Measurements from ENCODE around the gene MPPED1. TPM values are rescaled to one million over a fixed set of nuclear protein-coding genes. Genes with fewer than 3 reads are reported as not detected.

Gene MPPED1
- total RNA-seq, 6 donors from 2014 or later, result not detected

DNA sequence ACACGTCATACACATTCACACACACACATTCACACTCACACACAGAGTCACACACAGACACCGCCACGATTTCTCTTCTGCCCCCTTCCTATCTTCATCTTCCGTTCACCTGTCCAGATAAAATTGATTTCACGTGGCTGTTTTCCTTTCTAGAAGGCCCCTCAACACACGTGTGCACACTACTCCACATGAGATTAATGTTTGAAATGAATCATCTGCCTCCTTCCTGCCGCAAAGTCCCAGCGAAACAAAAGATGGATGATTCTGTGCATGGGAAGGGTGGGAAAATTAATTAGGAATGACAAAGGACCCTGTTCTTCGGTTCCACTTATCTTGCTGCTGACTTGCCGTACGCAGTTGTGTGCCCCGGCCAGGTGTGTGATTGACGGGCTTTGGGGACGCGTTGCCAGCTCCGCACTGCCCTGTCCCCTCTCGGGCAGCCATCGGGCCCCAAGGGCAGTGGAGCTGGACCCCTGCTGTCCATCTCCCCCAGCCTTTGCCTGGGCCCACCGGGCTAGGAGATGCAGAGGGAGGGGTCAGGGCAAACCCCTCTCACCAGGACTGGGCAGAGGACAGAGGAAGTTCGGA, 73.8 kb downstream of the MPPED1 start:
- Histone ChIP-seq H3K9me3 (no peaks in the 10 kb centered on the region), H3K4me3 (no peak overlapping the region), H3K4me1 (peaks cover 0 to 4% (median 0%) of the 10 kb centered on the region in 4 donors), H3K27ac (no peak overlapping the region), H3K27me3 (no peaks in the 10 kb centered on the region), H3K36me3 (no peaks in the 10 kb centered on the region)
- DNase-seq (peak in 1 of 2 donors; percentile 59), ATAC-seq (ENCODE audit: low FRiP score in 2 of 2) (no peak)
- no peak for TF ChIP-seq POLR2AphosphoS5 (IDR thresholded peaks at IDR 0.05)
- TF ChIP-seq, protein P1, sequence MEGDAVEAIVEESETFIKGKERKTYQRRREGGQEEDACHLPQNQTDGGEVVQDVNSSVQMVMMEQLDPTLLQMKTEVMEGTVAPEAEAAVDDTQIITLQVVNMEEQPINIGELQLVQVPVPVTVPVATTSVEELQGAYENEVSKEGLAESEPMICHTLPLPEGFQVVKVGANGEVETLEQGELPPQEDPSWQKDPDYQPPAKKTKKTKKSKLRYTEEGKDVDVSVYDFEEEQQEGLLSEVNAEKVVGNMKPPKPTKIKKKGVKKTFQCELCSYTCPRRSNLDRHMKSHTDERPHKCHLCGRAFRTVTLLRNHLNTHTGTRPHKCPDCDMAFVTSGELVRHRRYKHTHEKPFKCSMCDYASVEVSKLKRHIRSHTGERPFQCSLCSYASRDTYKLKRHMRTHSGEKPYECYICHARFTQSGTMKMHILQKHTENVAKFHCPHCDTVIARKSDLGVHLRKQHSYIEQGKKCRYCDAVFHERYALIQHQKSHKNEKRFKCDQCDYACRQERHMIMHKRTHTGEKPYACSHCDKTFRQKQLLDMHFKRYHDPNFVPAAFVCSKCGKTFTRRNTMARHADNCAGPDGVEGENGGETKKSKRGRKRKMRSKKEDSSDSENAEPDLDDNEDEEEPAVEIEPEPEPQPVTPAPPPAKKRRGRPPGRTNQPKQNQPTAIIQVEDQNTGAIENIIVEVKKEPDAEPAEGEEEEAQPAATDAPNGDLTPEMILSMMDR (IDR thresholded peaks at IDR 0.05), result no peak
- TF ChIP-seq POLR2A (IDR thresholded peaks at IDR 0.05), result no peak
- no peak for TF ChIP-seq EP300 (IDR thresholded peaks at IDR 0.05)
- 67 to 76% methylated on average over 17 to 20 of the region's 20 CpGs for WGBS, 2 donors

DNA sequence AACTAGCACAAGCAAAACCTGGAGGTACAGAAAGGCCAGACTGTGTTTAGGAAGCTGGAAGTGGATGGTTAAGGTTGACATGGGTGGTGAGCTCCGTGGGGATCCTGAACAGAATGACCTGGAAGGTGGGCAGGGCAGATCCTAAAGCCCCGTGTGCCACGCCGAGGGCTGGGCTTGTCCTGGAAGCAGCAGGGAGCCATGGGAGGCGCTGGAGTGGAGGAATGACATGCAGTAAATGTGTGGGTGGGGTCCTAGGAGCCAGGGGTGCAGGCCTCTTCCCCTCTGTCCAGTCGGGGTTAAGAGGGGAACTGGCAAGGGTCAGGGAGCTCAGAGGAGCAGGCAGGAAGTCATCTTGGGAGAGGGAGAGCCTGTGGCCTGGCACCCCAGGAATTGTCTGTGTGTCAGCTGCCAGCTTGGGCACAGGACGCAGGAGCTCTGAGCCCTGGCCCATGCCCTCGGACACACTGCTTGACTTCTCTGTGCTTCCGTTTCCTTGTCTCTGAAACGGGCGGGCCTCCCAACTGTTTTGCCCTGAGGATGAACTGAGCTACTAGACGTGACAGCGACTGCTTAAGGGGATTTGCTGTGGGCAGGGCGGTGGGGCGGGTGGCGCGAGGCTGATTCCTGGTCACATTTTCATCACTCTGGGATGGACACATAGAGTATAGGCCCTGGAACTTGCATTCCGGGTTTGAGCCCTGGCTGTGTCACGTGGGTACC, 75.7 kb downstream of the MPPED1 start:
- no peaks in the 10 kb centered on the region for H3K27me3 ChIP-seq
- ATAC-seq (ENCODE audit: low FRiP score in 2 of 2), result no peak
- 71 to 74% methylated on average over 17 to 19 of the region's 19 CpGs for WGBS, 2 donors

DNA sequence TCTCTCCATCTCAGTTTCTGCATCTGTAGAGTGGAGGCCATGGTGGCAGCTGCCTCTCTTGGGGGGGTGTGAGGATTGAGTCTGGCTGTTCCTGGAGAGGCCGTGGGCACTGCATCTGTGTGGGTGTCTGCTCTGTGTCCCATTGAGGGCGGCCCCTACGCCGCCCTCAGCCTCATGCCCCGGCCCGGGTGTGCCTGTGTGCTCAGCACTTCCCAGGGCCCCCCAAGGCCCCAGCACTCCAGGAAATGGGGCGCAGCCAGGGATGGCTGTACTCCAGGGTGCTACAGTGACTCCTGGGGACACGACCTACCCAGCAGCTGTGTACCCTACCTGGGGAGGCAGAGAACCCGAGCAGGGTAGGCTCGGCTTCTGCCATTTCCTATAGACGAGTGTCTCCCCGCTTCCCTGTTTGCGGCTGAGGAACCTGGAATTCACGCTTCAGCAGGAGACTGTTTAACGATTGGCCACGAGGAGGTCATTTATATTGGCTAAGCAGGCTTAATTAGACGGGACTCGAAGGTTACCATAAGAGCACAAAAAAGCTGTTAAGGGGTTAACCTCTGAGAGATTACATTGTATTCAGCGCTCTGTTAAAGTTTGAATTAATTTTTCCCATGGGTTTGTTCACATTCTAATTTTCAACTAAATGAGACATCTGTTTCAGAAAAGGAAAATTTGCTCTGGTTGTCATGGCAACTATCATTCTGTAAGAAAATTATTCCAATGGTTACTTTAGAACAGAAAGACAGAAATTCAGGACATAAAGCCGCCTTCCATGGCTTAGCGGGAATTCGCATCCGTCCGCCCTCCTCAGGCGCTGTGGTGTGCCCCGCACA, 76.4 kb downstream of the MPPED1 start:
- Histone ChIP-seq H3K27ac (no peak overlapping the region), H3K9me3 (no peaks in the 10 kb centered on the region), H3K4me1 (no peaks in the 10 kb centered on the region), H3K36me3 (no peaks in the 10 kb centered on the region), H3K27me3 (no peaks in the 10 kb centered on the region), H3K4me3 (no peak overlapping the region)
- TF ChIP-seq, protein P1 (IDR thresholded peaks at IDR 0.05), result no peak
- TF ChIP-seq POLR2AphosphoS5 (IDR thresholded peaks at IDR 0.05), result no peak
- no peak for TF ChIP-seq EP300 (IDR thresholded peaks at IDR 0.05)
- TF ChIP-seq POLR2A (IDR thresholded peaks at IDR 0.05), result no peak
- 60 to 65% methylated on average over 17 to 24 of the region's 26 CpGs for WGBS, 2 donors
- ATAC-seq (ENCODE audit: low FRiP score in 2 of 2) (no peak), DNase-seq (no peak)

More for the DNA sequence above, 75.7 kb downstream of the MPPED1 start:
- TF ChIP-seq, protein P1 (IDR thresholded peaks at IDR 0.05), result no peak
- TF ChIP-seq POLR2A (IDR thresholded peaks at IDR 0.05) (no peak), POLR2AphosphoS5 (IDR thresholded peaks at IDR 0.05) (no peak), EP300 (IDR thresholded peaks at IDR 0.05) (no peak)
- no peak overlapping the region for H3K27ac ChIP-seq
- H3K9me3 ChIP-seq, result no peaks in the 10 kb centered on the region
- no peaks in the 10 kb centered on the region for H3K36me3 ChIP-seq
- no peaks in the 10 kb centered on the region for H3K4me1 ChIP-seq
- H3K4me3 ChIP-seq, result no peak overlapping the region
- DNase-seq, result no peak

DNA sequence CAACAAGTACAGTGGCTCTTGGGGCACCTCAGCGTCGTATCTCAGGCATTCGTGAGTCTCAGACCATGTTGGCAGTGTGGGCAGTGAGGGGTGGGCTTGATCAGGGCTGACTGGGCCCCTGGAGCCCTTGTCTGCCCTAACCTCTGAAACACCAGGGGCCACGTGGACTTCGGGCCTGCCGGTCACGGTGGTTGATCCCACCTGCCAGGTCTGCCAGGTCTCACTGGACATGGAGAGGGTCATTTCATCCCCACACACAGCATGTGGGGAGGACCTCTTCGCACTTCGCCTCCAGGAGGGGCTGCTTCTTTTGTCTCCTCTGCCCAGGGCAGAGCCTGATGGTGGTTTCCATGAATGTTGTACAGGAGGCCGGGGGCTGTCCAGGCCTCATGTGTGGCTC, 77.1 kb downstream of the MPPED1 start:
- H3K27me3 ChIP-seq, result no peaks in the 10 kb centered on the region
- no peak overlapping the region for H3K27ac ChIP-seq

More for the DNA sequence above, 77.1 kb downstream of the MPPED1 start:
- no peaks in the 10 kb centered on the region for H3K9me3 ChIP-seq
- DNase-seq, result no peak
- H3K4me3 ChIP-seq, result no peak overlapping the region
- ATAC-seq (ENCODE audit: low FRiP score in 2 of 2), result no peak
- H3K36me3 ChIP-seq, result no peaks in the 10 kb centered on the region
- 80% methylated on average over 10 of the region's 10 CpGs; no CpG with 5 or more reads in 1 of the 2 donors for WGBS, 2 donors
- no peaks in the 10 kb centered on the region for H3K4me1 ChIP-seq
- TF ChIP-seq POLR2AphosphoS5 (IDR thresholded peaks at IDR 0.05), result no peak
- TF ChIP-seq, protein P1 (IDR thresholded peaks at IDR 0.05), result no peak
- TF ChIP-seq POLR2A (IDR thresholded peaks at IDR 0.05), result no peak
- no peak for TF ChIP-seq EP300 (IDR thresholded peaks at IDR 0.05)

Measured in upper lobe of left lung (tissue), 6 donors.